Neutrophil (primary cell): ENCODE measurements around the gene FBN2.

Experiments used
- H3K27ac ChIP-seq: fragments of 200-600 bp; sonication (generic); 2 replicates; pipeline ENCODE4 v1.5.1; 2016; ENCODE audit warnings: mild to moderate bottlenecking, moderate library complexity
- H3K27me3 ChIP-seq: fragments of 200-600 bp; sonication (generic); 2 replicates; pipeline ENCODE4 v1.6.0; 2016; ENCODE audit warnings: mild to moderate bottlenecking
- H3K36me3 ChIP-seq: fragments of 200-600 bp; sonication (generic); 2 replicates; pipeline ENCODE4 v1.5.1; 2017
- H3K4me1 ChIP-seq, 2 experiments: fragments of 200-600 bp in 1 of 2; sonication (generic) in 1 of 2; 1 replicate in 1 of 2; 2 replicates in 1 of 2; pipeline versions ENCODE4 v1.5.1 to v1.6.1; 2013 to 2016; ENCODE audit warnings: low read depth in 1 of 2, low read length in 1 of 2, mild to moderate bottlenecking in 1 of 2, moderate library complexity in 1 of 2; ENCODE audit not compliant: control insufficient read depth in 1 of 2, insufficient read depth in 1 of 2
- H3K4me3 ChIP-seq, 2 experiments: fragments of 200-600 bp in 1 of 2; sonication (generic) in 1 of 2; 1 replicate in 1 of 2; 2 replicates in 1 of 2; pipeline ENCODE4 v1.5.1; 2013 to 2016; ENCODE audit warnings: low read depth in 1 of 2, low read length in 1 of 2, mild to moderate bottlenecking in 1 of 2, moderate library complexity in 1 of 2
- H3K9me3 ChIP-seq: fragments of 200-600 bp; sonication (generic); 2 replicates; pipeline ENCODE4 v1.5.1; 2016
- TF ChIP-seq, protein P1 (sequence below): fragments of 200-600 bp; sonication (generic); IDR thresholded peaks from 2 replicates; pipeline ENCODE4 v1.5.1; 2016; ENCODE audit warnings: antibody characterized with exemption

FBN2 gene

DNA sequence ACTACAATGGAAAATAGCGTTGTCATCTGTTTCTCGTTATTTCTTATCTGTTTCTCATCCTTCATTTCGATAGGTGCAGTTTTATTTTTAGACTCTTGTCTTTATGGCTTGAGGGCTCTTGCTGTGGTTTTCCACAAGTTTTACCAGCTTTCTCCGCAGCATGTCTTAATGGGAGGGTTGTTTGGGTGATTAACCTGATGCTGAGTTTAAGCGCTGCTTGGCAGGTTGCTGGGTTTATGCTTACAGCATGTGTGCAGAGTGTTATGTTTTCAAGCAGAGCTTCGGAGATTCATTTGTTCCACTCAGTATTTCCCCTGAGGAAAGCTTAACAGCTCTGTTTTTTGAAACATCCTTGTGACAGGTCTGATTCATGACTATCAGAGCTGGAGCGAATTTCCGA is 300.5 kb downstream of the FBN2 start:
- Histone ChIP-seq H3K27ac (no peak overlapping the region), H3K9me3 (no peaks in the 10 kb centered on the region), H3K36me3 (no peaks in the 10 kb centered on the region), H3K4me3 (no peak overlapping the region), H3K27me3 (no peaks in the 10 kb centered on the region), H3K4me1 (no peaks in the 10 kb centered on the region)
- TF ChIP-seq, protein P1, sequence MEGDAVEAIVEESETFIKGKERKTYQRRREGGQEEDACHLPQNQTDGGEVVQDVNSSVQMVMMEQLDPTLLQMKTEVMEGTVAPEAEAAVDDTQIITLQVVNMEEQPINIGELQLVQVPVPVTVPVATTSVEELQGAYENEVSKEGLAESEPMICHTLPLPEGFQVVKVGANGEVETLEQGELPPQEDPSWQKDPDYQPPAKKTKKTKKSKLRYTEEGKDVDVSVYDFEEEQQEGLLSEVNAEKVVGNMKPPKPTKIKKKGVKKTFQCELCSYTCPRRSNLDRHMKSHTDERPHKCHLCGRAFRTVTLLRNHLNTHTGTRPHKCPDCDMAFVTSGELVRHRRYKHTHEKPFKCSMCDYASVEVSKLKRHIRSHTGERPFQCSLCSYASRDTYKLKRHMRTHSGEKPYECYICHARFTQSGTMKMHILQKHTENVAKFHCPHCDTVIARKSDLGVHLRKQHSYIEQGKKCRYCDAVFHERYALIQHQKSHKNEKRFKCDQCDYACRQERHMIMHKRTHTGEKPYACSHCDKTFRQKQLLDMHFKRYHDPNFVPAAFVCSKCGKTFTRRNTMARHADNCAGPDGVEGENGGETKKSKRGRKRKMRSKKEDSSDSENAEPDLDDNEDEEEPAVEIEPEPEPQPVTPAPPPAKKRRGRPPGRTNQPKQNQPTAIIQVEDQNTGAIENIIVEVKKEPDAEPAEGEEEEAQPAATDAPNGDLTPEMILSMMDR = no peak

DNA sequence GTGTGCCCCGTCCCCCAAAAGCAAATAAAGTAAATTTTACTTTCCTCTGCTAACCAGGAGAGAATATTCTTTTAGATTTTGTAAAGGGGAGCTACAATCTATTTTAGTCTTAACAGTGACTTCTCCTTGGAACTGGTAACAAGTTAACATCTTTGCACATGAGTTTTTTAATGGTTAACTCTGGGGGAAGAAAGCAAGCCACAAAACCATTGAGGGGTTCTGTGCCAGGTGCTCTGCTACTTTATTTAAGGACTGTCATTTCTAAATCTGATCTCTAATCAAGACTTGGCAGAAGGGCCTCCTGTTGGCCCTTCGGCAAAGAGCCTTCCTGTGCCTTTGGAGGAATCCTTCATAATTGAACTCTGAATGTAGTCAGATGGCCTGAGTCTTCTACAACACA is 301.0 kb downstream of the FBN2 start:
- H3K27ac ChIP-seq = no peak overlapping the region
- no peaks in the 10 kb centered on the region for H3K36me3 ChIP-seq
- H3K4me3 ChIP-seq = no peak overlapping the region
- TF ChIP-seq, protein P1 = no peak
- H3K4me1 ChIP-seq = no peaks in the 10 kb centered on the region
- H3K9me3 ChIP-seq = no peaks in the 10 kb centered on the region
- no peaks in the 10 kb centered on the region for H3K27me3 ChIP-seq

DNA sequence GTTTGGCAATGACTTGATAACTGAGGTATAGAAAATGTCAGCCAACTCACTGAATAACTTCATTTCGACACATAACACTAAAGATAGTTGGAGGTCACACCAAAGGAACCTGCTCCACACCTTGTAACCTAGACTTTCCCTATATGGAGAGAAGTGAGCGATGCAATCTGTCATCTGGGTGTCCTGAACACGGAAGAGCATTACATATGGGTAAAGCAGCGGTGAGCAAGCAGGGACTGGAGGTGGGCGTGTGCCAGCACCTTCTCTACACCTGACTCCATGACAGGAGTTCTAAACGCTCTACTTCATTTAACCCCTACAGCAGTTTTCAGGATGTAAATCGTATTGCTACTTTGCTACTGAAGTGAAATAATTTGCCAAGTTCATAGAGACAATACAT is 301.7 kb downstream of the FBN2 start:
- no peak overlapping the region for H3K27ac ChIP-seq
- H3K36me3 ChIP-seq = no peaks in the 10 kb centered on the region
- H3K4me3 ChIP-seq = no peak overlapping the region
- no peaks in the 10 kb centered on the region for H3K4me1 ChIP-seq
- TF ChIP-seq, protein P1 = no peak
- H3K27me3 ChIP-seq = no peaks in the 10 kb centered on the region
- H3K9me3 ChIP-seq = no peaks in the 10 kb centered on the region

DNA sequence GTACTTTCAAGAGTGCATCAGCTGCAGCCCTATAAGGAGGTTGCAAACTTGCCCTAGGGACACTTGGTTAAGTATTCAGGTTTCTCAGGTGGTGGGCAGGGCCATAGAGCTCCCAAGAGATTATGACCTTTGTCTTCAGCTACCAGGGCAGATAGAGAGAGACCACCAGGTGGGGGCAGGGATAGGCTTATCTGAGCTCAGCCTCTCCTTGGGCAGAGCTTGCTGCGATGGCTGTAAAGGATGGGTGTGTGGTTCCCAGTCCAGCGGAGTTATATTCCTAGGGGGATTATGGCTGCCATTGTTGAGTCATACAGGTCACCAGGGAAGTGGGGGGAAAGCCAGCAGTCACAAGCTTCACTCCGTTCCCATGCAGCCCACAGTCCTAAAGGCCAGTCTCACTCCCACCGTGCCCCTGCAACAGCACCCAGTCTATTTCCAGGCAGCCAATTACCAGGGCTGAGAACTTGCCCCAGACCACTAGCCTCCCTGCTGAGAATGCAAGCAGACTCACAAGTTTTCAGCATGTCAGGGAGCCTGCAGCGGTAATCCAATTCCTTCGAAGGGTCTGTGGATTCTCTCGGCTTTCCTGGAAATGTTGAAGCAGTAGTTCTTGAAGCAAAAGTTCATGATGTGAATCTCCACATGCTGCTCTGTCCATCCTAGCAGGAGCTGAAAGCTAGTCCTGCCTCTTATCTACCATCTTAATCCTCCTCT is 303.0 kb downstream of the FBN2 start:
- TF ChIP-seq, protein P1 = no peak
- Histone ChIP-seq H3K4me3 (no peak overlapping the region), H3K9me3 (no peaks in the 10 kb centered on the region), H3K36me3 (no peaks in the 10 kb centered on the region), H3K27me3 (no peaks in the 10 kb centered on the region), H3K4me1 (no peaks in the 10 kb centered on the region), H3K27ac (no peak overlapping the region)

DNA sequence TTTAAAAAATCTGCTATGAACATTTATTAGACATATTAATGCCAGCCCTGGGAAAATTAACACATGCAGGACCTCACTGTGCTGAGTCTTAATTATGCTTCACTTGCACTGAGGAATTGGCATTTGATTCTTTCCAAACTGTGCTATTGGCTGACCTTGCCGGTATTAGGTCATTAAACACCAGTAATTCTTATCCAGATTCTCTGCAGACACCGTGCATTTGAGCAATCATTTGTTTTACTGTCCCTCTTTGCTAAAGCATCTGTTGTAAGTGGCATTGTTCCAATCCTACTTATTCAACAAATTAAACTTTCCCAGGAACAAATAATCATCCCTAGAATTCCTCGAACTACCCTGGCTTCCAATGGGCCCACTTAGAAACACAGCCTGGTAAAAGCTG is 309.5 kb downstream of the FBN2 start:
- TF ChIP-seq, protein P1 = no peak
- no peaks in the 10 kb centered on the region for H3K36me3 ChIP-seq
- no peak overlapping the region for H3K27ac ChIP-seq

More for the DNA sequence above, 309.5 kb downstream of the FBN2 start:
- no peaks in the 10 kb centered on the region for H3K27me3 ChIP-seq
- H3K4me3 ChIP-seq = no peak overlapping the region
- H3K4me1 ChIP-seq = no peaks in the 10 kb centered on the region
- H3K9me3 ChIP-seq = no peaks in the 10 kb centered on the region
